HG03139 (cell line): ENCODE results near the gene RPS6KC1.
"Not testable (repeated sequence)": the region's sequence is repeated elsewhere in the genome, so short reads cannot be mapped to it uniquely, and the experiment has no call there.

Source experiments
- ATAC-seq: cut with Tn5 transposase; IDR thresholded peaks from one replicate; pipeline ENCODE4 v1.9.1; 2021; ENCODE audit not compliant: unreplicated experiment

Gene RPS6KC1

GRCh38 chr1:213054733-213055591, 3.9 kb downstream of the RPS6KC1 start:
- ATAC-seq = no peak

GRCh38 chr1:213055767-213056166, 4.7 kb downstream of the RPS6KC1 start:
- no peak for ATAC-seq

DNA sequence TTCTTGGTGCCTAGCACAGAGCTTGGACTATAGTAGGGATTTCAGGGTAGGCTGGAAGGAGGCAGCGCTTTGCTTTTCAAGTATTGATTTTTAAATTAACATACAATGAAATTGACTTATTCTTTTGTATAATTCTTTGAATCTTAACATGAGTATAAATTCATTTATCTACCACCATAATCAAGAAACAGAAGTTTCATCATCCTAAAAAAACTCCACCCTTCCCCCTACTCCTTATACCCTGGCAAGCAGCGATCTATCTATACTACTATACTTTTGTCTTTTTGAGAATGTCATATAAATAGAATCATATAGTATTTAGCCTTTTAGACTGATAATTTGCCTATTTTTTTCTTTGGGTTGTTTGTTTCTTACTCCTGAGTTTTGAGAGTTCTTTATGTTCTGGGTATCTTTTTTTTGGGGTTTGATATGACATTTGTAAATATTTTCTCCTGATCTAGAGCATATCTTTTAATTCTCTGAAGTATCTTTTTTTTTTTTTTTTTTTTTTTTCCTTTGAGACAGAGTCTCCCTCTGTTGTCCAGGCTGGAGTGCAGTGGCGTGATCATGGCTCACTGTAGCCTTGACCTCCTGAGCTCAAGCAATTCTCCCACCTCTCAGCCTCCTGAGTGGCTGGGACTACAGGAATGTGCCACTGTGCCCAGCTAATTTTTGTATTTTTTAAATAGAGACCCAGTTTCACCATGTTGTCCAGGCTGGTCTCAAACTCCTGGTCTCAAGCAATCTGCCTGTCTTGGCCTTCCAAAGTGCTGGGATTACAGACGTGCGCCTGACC, 6.4 kb downstream of the RPS6KC1 start:
- ATAC-seq = no peak

- ATAC-seq = no peak
These were observed 9.8 kb downstream of the RPS6KC1 start for GRCh38 chr1:213060836-213061235.

- ATAC-seq = no peak
These were observed 10.2 kb downstream of the RPS6KC1 start for GRCh38 chr1:213061263-213061662.

- ATAC-seq = no peak
These were observed 14.8 kb downstream of the RPS6KC1 start for GRCh38 chr1:213065800-213066199.

DNA sequence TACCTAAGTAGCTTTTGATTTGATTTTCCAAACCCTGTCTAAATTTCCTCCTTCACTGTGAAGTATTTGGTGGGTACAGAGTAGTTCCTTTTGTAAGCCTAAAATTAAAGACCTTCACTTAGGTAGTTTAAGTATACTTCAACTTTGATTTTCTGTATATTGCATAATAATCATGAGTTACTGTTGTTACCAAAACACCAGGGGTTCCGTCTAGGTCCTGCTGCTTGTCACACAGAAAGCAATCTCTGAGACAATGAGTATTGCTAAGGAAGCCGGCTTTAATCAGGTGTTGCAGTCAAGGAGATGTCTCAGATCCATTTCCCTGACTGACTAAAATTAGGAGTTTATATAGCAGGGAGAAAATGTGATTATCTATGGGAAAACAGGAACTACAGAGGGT, 15.3 kb downstream of the RPS6KC1 start:
- no peak for ATAC-seq

DNA sequence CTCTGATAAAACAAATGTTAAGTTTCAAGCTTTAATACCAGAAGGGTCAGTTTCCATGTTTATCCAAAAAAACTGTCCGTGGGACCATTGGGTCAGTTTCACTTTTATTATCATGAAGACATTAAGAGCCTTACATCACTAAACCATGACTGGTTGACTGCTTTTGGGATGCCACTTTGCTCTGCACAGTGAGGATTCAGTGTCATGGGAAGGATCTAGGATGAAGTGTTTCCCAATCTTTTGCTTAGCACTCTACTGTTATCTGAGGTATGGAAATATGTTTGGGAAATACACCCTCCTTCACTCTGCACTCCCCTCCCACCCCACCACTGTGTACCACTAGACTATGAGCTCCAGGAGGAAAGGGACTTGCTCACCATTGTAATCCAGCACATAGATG, 16.3 kb downstream of the RPS6KC1 start:
- no peak for ATAC-seq

- peak; percentile 88 for ATAC-seq
These were observed 19.4 kb downstream of the RPS6KC1 start for GRCh38 chr1:213070406-213070805.

- ATAC-seq = peak; percentile 80
These were observed 24.7 kb downstream of the RPS6KC1 start for GRCh38 chr1:213075725-213076124.

DNA sequence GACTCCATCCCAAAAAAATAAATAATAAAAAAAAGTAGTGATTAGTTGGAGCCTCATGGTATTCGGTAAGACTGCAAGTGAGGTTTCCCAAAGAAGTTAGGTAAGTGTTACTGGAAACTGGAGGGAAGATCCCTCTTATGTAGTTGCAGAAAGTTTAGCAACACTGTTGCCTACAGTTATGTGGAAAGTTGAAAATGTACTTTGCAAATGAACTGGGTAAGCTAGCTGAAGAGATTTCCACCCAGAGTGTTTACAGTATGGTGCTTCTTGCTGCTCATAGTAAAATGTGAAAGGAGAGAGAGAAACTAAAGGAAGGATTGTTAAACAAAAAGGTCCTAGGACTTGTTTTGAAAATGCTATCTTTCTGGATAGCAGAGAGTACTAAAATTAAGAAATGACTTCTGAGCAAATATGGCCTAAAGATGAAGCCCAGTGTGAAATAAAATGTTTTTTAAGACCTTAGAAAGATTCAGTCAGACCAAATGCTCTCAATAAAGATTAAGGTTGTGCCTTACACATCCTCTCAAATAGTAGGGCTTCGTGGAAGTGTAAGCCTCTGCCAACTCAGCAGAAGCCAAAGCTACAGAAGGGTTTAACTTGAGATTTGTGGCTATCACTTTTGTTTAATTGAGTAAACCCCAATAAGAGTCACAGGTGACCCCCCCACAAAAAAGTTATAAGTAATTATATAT, 31.5 kb downstream of the RPS6KC1 start:
- ATAC-seq = no peak

DNA sequence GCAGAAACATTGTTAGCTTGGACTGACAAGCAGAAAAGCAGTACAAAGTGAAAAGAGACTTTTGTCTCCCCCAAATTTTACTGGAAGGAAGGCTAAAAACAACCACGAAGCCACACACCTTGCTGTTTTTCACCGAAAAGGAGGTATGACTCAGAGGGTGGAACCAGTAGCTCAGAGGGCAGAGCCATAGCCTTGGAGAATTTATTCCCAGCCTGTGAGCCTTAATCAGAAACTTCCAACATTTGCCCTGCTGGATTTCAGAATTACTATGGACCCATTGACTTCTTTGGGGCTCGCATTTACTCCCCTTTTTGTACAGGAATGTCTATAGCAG, 32.0 kb downstream of the RPS6KC1 start:
- no peak for ATAC-seq

GRCh38 chr1:213087911-213088310, 36.9 kb downstream of the RPS6KC1 start:
- no peak for ATAC-seq

GRCh38 chr1:213089924-213090677, 39.1 kb downstream of the RPS6KC1 start:
- no peak for ATAC-seq

- no peak for ATAC-seq
These were observed 43.4 kb downstream of the RPS6KC1 start for GRCh38 chr1:213094446-213094845.

DNA sequence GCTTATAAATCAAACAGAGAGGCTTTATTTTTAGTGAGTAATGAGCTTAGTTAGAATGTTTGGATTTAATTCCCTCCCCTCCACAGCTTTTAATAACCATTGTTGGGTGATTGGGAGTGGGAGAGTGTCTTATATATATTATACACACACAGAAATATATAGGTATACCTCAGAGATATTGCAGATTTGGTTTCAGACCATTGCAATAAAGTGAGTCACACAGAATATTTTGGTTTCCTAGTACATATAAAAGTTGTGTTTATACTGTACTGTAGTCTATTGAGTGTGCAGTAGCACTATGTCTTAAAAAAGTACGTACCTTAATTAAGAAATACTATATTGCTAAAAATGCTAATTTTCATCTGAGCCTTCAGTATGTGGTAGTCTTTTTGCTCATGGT, 44.4 kb downstream of the RPS6KC1 start:
- no peak for ATAC-seq

DNA sequence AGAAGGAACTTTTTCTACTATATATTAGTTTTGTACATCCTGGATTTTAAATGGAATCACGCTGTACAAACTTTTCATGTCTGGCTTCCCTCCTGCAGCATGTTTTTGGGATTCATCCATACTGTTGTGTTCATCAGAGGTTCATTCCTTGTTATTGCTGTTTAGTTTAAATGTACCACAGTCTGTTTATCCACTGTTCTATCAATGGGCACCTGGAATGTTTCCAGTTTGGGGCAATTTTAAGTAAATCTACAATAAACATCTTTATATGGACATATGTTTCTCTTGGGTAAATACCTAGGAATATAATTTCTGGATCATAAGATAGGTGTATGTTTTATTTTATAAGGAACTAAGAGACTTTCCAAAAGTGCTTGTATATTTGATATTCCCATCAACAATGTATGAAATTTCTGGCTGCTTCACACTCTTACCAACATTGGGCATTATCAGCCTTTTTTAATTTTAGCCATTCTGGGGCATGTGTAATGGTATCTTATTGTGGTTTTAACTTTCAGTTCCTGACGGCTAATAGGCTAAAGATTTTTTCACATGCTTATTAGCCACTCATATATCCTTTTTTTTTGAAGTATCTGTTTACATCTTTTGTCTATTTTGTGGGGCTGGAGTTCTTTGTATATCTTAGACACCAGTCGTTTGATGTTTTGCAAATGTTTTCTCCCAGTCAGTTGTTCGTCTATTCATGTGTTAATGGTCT, 48.8 kb downstream of the RPS6KC1 start:
- no peak for ATAC-seq

- ATAC-seq = not testable (repeated sequence)
These were observed 49.5 kb downstream of the RPS6KC1 start for GRCh38 chr1:213100565-213100964.

- peak; percentile 44 for ATAC-seq
These were observed 52.6 kb downstream of the RPS6KC1 start for GRCh38 chr1:213103377-213104306.
